ENCODE measurements around the gene PURB.
A peak's percentile ranks its signal among the peaks of the same experiment; 100 is the strongest.

The PURB gene

DNA sequence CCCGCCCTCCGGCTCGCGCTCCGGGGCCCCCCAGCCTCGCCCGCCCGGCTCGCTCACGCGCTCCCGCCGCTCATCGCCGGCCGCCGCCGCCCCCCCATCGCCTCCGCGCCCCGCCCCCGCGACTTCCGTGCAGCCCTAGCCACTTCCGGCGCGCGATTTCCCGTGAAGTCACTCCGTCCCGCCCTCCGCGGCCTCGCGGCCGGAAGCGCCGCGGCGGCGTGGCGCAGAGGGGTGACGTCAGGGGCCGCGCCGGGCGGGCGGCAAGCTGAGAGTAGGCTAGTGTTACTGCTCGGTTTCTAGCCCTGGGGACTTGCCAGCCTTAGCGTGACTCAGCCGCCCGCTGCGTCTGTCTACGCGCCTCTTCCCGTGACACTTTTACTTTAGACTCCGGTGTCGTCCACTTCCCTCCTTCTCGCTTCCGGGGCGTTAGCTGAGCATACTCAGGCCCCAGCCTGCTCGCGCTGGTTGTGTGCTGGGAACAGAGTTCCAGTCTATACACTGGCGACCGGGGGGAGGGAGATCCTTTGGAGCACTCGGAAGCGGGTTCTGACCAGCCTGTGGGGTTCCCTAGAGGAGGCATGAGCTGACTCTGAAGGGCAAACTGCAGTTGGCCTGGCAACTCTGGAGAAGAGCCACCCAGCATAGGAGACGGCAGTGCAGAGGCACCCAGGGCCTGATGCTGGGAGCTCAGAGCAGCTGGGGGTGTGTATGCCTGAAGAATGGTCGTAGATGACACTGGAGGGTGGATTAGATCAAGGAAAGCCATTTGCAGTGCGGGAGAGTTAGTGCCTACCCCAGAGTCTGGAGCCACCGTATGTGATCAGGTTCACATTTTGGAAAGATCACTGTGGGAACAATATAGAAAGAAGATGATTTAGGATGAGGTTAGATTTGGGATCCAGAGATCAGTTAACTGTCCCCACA lies at the start of gene PURB:
PURB (minus strand) TSS at position 137 of the 924 bp plus-strand sequence. CDS start 182 bp downstream, outside the sequence.
- TF ChIP-seq, protein P1, sequence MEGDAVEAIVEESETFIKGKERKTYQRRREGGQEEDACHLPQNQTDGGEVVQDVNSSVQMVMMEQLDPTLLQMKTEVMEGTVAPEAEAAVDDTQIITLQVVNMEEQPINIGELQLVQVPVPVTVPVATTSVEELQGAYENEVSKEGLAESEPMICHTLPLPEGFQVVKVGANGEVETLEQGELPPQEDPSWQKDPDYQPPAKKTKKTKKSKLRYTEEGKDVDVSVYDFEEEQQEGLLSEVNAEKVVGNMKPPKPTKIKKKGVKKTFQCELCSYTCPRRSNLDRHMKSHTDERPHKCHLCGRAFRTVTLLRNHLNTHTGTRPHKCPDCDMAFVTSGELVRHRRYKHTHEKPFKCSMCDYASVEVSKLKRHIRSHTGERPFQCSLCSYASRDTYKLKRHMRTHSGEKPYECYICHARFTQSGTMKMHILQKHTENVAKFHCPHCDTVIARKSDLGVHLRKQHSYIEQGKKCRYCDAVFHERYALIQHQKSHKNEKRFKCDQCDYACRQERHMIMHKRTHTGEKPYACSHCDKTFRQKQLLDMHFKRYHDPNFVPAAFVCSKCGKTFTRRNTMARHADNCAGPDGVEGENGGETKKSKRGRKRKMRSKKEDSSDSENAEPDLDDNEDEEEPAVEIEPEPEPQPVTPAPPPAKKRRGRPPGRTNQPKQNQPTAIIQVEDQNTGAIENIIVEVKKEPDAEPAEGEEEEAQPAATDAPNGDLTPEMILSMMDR (IDR thresholded peaks at IDR 0.05), result no peak

DNA sequence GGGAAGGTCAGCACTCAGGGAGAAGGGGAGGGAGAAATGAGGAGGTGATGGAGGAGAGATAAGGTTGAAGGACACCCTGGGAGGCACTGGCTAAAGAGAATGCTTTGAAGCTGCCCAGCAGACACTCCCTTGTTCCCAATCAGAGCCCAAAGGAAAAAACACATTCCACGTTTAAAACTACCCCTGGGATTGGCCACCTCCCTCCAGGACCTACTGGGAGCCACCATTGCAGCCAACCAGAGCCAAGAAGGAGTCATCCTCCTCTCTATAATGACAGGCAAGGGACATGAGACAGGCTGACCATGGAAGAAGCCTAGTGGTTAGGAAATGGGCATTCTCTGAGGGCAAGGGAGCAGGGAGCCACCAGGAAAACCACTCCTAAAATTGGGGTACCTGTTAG lies 49.7 kb upstream of the PURB start:
- TF ChIP-seq, protein P1 (IDR thresholded peaks at IDR 0.05), result no peak

DNA sequence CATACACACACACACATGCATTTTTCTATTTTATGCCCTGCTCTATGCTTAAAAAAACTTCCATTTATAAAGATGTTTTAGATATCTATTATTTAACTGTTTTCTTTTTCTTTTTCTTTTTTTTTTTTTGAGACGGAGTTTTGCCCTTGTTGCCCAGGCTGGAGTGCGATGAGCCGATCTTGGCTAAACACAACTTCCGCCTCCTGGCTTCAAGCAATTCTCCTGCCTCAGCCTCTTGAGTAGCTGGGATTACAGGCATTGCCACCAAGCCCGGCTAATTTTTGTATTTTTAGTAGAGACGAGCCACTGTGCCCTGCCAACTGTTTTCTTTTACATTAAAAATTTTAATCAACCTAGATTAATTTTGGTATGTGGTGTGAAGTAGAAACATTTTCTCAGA lies 45.6 kb upstream of the PURB start:
- TF ChIP-seq, protein P1 (IDR thresholded peaks at IDR 0.05), result no peak

DNA sequence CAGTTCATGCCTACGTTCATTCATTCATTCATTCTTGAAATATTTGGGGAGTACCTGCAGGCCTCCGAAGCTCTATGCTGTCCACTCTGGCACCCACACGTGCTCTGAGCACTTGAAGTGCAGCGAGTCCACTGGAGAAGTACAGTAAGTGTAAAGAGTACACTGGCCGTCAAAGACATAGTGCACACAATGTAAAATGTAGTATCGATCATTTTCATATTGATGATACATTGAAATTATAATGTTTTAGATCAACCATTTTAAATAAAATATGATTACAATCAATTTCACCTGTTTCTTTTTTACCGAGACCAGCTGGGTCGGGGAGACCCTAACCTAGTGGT lies 37.0 kb upstream of the PURB start:
- TF ChIP-seq, protein P1 (IDR thresholded peaks at IDR 0.05), result peak; percentile 44; the same call in 1 of the 2 replicates

GRCh38 chr7:44921607-44922350 lies 36.4 kb upstream of the PURB start:
- TF ChIP-seq, protein P1 (IDR thresholded peaks at IDR 0.05), result peak; percentile 86

- TF ChIP-seq, protein P1 (IDR thresholded peaks at IDR 0.05), result no peak
Measured at GRCh38 chr7:44920119-44920518, 34.8 kb upstream of the PURB start.

- TF ChIP-seq, protein P1 (IDR thresholded peaks at IDR 0.05), result no peak
Measured at GRCh38 chr7:44918029-44918428, 32.7 kb upstream of the PURB start.
